DND-41 (cell line): ENCODE data around the gene IFT20.
A peak's percentile ranks its signal among the peaks of the same experiment; 100 is the strongest.

ENCODE experiments used
- ATAC-seq: fragments of 200-7000 bp; cut with Tn5 transposase; 3 replicates; pipeline ENCODE4 v1.9.1; 2021; ENCODE audit warnings: low read depth; ENCODE audit not compliant: insufficient read depth
- DNase-seq: peaks from one replicate; pipeline ENCODE4 v3.0.0-alpha.2; 2020
- H2AFZ ChIP-seq: 2 replicates; pipeline ENCODE4 v1.6.0; 2012; ENCODE audit warnings: low read depth, low read length
- H3K27ac ChIP-seq: 2 replicates; pipeline ENCODE4 v1.5.1; 2012; ENCODE audit warnings: low read length, inconsistent platforms
- H3K27me3 ChIP-seq: fragments of 200-600 bp; sonication (generic); 2 replicates; pipeline ENCODE4 v1.6.0; 2012; ENCODE audit warnings: low read length, mild to moderate bottlenecking, inconsistent platforms; ENCODE audit not compliant: insufficient read depth, poor library complexity
- H3K36me3 ChIP-seq: 2 replicates; pipeline ENCODE4 v1.5.1; 2012; ENCODE audit warnings: low read length, inconsistent platforms; ENCODE audit not compliant: insufficient read depth
- H3K4me1 ChIP-seq: 2 replicates; pipeline ENCODE4 v1.5.1; 2012; ENCODE audit warnings: mild to moderate bottlenecking, low read length; ENCODE audit not compliant: insufficient read depth
- H3K4me2 ChIP-seq: 2 replicates; pipeline ENCODE4 v1.6.0; 2012; ENCODE audit warnings: mild to moderate bottlenecking, moderate library complexity, low read length, inconsistent platforms; ENCODE audit not compliant: insufficient read depth
- H3K4me3 ChIP-seq, 2 experiments: fragments of 200-600 bp in 1 of 2; shearing (Covaris generic) in 1 of 2; 2 replicates each; pipeline ENCODE4 v1.5.1; 2012 to 2016; ENCODE audit warnings: inconsistent platforms in 2 of 2, low read length in 2 of 2, mild to moderate bottlenecking in 2 of 2, low read depth in 1 of 2, moderate library complexity in 1 of 2
- H3K79me2 ChIP-seq: 2 replicates; pipeline ENCODE4 v1.6.0; 2012; ENCODE audit warnings: low read length, inconsistent platforms; ENCODE audit not compliant: insufficient read depth
- H3K9ac ChIP-seq: 2 replicates; pipeline ENCODE4 v1.6.0; 2012; ENCODE audit warnings: low read depth, mild to moderate bottlenecking, inconsistent platforms, low read length, moderate library complexity
- H3K9me3 ChIP-seq: 2 replicates; pipeline ENCODE4 v1.5.1; 2012; ENCODE audit warnings: low read length, moderate library complexity, mild to moderate bottlenecking, inconsistent platforms; ENCODE audit not compliant: insufficient read depth, severe bottlenecking
- H4K20me1 ChIP-seq: 2 replicates; pipeline ENCODE4 v1.6.0; 2012; ENCODE audit warnings: low read length; ENCODE audit not compliant: insufficient read depth
- EZH2 ChIP-seq: IDR thresholded peaks from 3 replicates; pipeline ENCODE4 v1.6.1; 2012; ENCODE audit warnings: borderline replicate concordance, low read depth, mild to moderate bottlenecking, moderate library complexity, low read length, inconsistent platforms; ENCODE audit not compliant: severe bottlenecking
- TF ChIP-seq, protein P1 (sequence below): IDR thresholded peaks from 2 replicates; pipeline ENCODE4 v1.5.1; 2012; ENCODE audit warnings: borderline replicate concordance, low read length, moderate library complexity, mild to moderate bottlenecking; ENCODE audit not compliant: poor library complexity, severe bottlenecking; ENCODE audit errors: extremely low read depth

Gene IFT20

GRCh38 chr17:28363186-28363585 lies 27.9 kb upstream of the IFT20 start:
- Histone ChIP-seq H2AFZ (no peak overlapping the region), H3K9me3 (no peaks in the 10 kb centered on the region), H3K27me3 (no peaks in the 10 kb centered on the region), H3K27ac (no peak overlapping the region), H3K9ac (no peak overlapping the region), H3K4me3 (no peak overlapping the region), H3K4me2 (no peak overlapping the region), H3K79me2 (peaks cover 11% of the 10 kb centered on the region), H3K36me3 (peaks cover 40% of the 10 kb centered on the region), H4K20me1 (peaks cover 4% of the 10 kb centered on the region; the same call in 1 of the 2 replicates), H3K4me1 (peaks cover 11% of the 10 kb centered on the region)
- no peak for ATAC-seq
- no peak for DNase-seq
- TF ChIP-seq EZH2, result no peak
- TF ChIP-seq, protein P1, sequence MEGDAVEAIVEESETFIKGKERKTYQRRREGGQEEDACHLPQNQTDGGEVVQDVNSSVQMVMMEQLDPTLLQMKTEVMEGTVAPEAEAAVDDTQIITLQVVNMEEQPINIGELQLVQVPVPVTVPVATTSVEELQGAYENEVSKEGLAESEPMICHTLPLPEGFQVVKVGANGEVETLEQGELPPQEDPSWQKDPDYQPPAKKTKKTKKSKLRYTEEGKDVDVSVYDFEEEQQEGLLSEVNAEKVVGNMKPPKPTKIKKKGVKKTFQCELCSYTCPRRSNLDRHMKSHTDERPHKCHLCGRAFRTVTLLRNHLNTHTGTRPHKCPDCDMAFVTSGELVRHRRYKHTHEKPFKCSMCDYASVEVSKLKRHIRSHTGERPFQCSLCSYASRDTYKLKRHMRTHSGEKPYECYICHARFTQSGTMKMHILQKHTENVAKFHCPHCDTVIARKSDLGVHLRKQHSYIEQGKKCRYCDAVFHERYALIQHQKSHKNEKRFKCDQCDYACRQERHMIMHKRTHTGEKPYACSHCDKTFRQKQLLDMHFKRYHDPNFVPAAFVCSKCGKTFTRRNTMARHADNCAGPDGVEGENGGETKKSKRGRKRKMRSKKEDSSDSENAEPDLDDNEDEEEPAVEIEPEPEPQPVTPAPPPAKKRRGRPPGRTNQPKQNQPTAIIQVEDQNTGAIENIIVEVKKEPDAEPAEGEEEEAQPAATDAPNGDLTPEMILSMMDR, result no peak

DNA sequence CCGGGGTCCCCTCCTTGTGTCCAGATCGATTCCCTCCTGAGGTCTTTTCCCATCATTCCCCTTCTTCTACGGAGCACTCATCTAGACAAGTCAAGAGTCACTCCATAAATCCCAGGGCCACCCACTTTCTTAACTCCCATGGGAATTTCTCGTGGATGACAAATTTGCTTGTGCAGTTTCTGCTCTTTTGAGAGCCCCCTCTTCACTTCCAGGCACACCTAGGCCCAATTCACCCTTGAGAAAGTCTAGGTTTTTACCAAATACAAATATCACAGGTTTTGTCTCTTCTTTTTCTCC lies 22.6 kb upstream of the IFT20 start:
- H3K4me2 ChIP-seq, result peak overlapping the region; percentile 86
- peaks cover 56% of the 10 kb centered on the region for H3K36me3 ChIP-seq
- ATAC-seq, result no peak
- peaks cover 35% of the 10 kb centered on the region for H3K4me1 ChIP-seq
- no peaks in the 10 kb centered on the region for H3K27me3 ChIP-seq
- H3K9me3 ChIP-seq, result no peaks in the 10 kb centered on the region
- H4K20me1 ChIP-seq, result no peaks in the 10 kb centered on the region
- TF ChIP-seq, protein P1, result no peak
- no peak for TF ChIP-seq EZH2
- DNase-seq, result no peak
- H3K9ac ChIP-seq, result peak overlapping the region; percentile 91
- H3K79me2 ChIP-seq, result peaks cover 38% of the 10 kb centered on the region
- peak overlapping the region; percentile 94 for H2AFZ ChIP-seq
- peak overlapping the region; percentile 73 for H3K27ac ChIP-seq
- peak overlapping the region; percentile 82 to 91 for H3K4me3 ChIP-seq

- H3K4me3 ChIP-seq, result peak within 1 kb of the TSS; percentile 82 to 91
- peak within 1 kb of the TSS; percentile 73 for H3K27ac ChIP-seq
- TF ChIP-seq, protein P1, result no peak
- TF ChIP-seq EZH2, result no peak
- H3K27me3 ChIP-seq, result no peaks in the 10 kb centered on the region
- H3K36me3 ChIP-seq, result peaks cover 59% of the 10 kb centered on the region
- no peaks in the 10 kb centered on the region for H3K9me3 ChIP-seq
- peak within 1 kb of the TSS; percentile 94 for H2AFZ ChIP-seq
- H4K20me1 ChIP-seq, result no peaks in the 10 kb centered on the region
- H3K4me1 ChIP-seq, result peaks cover 35% of the 10 kb centered on the region
- DNase-seq (peak; percentile 96), ATAC-seq (peak; percentile 99)
- H3K9ac ChIP-seq, result peak within 1 kb of the TSS; percentile 91
- peaks cover 38% of the 10 kb centered on the region for H3K79me2 ChIP-seq
- H3K4me2 ChIP-seq, result peak within 1 kb of the TSS; percentile 88
Measured at GRCh38 chr17:28357061-28357900, 22.0 kb upstream of the IFT20 start, which contains the start of gene POLDIP2. TSS of gene POLDIP2 (minus strand) at chr17:28357527. CDS start at chr17:28357448, 79 bp downstream.
